Loucy (cell line): ENCODE data around the gene NEDD4L.

ENCODE experiments used
- H2AFZ ChIP-seq: fragments of 200-600 bp; sonication (generic); 2 replicates; pipeline ENCODE4 v1.6.0; 2016; ENCODE audit warnings: antibody characterized with exemption, mild to moderate bottlenecking, low read length, moderate library complexity
- H3F3A ChIP-seq: fragments of 200-600 bp; 2 replicates; pipeline ENCODE4 v1.6.0; 2016; ENCODE audit warnings: antibody characterized with exemption, low read depth, mild to moderate bottlenecking
- H3K27me3 ChIP-seq: fragments of 200-600 bp; sonication (generic); 2 replicates; pipeline ENCODE4 v1.6.1; 2014; ENCODE audit warnings: low read length, mild to moderate bottlenecking; ENCODE audit not compliant: insufficient read depth, poor library complexity, severe bottlenecking
- H3K36me3 ChIP-seq: fragments of 200-600 bp; sonication (generic); 2 replicates; pipeline ENCODE4 v1.6.1; 2016; ENCODE audit warnings: low read length; ENCODE audit not compliant: insufficient read depth
- H3K4me1 ChIP-seq: fragments of 200-600 bp; sonication (generic); 2 replicates; pipeline ENCODE4 v1.5.1; 2014; ENCODE audit warnings: low read length, mild to moderate bottlenecking; ENCODE audit not compliant: insufficient read depth, poor library complexity, severe bottlenecking
- H3K4me2 ChIP-seq: fragments of 200-600 bp; sonication (generic); 2 replicates; pipeline ENCODE4 v1.6.0; 2014; ENCODE audit warnings: antibody characterized with exemption, low read length, low read depth, mild to moderate bottlenecking; ENCODE audit not compliant: poor library complexity, severe bottlenecking
- H3K4me3 ChIP-seq: fragments of 200-600 bp; sonication (generic); 2 replicates; pipeline ENCODE4 v1.5.1; 2014; ENCODE audit warnings: low read length, mild to moderate bottlenecking, mixed read lengths; ENCODE audit not compliant: poor library complexity, severe bottlenecking
- H3K79me2 ChIP-seq: fragments of 200-600 bp; sonication (generic); 2 replicates; pipeline ENCODE4 v1.6.1; 2014; ENCODE audit warnings: low read length; ENCODE audit not compliant: insufficient read depth
- H3K9ac ChIP-seq: fragments of 200-600 bp; sonication (generic); 2 replicates; pipeline ENCODE4 v1.6.0; 2014; ENCODE audit warnings: mild to moderate bottlenecking, low read depth, low read length, moderate library complexity; ENCODE audit not compliant: poor library complexity, severe bottlenecking
- H3K9me2 ChIP-seq: fragments of 200-600 bp; sonication (generic); replicated peaks from 2 replicates; pipeline ENCODE4 v1.6.1; 2016; ENCODE audit warnings: low read depth, low read length, mixed read lengths
- H3K9me3 ChIP-seq: fragments of 200-600 bp; sonication (generic); 2 replicates; pipeline ENCODE4 v1.6.1; 2014; ENCODE audit warnings: mild to moderate bottlenecking, antibody characterized with exemption, low read length, low read depth; ENCODE audit not compliant: insufficient read depth
- H4K20me1 ChIP-seq: fragments of 200-600 bp; sonication (generic); 2 replicates; pipeline ENCODE4 v1.6.0; 2014; ENCODE audit warnings: antibody characterized with exemption, low read length, mild to moderate bottlenecking; ENCODE audit not compliant: insufficient read depth, poor library complexity, severe bottlenecking
- EZH2phosphoT487 ChIP-seq: fragments of 200-600 bp; IDR thresholded peaks from 2 replicates; pipeline ENCODE4 v1.6.1; 2018; ENCODE audit warnings: antibody characterized with exemption, mild to moderate bottlenecking, moderate library complexity, borderline replicate concordance
- TF ChIP-seq, protein P1 (sequence below): fragments of 200-600 bp; sonication (generic); conservative IDR thresholded peaks from 2 replicates; pipeline ENCODE4 v1.5.1; 2014; ENCODE audit warnings: mild to moderate bottlenecking, antibody characterized with exemption, low read length

NEDD4L gene

DNA sequence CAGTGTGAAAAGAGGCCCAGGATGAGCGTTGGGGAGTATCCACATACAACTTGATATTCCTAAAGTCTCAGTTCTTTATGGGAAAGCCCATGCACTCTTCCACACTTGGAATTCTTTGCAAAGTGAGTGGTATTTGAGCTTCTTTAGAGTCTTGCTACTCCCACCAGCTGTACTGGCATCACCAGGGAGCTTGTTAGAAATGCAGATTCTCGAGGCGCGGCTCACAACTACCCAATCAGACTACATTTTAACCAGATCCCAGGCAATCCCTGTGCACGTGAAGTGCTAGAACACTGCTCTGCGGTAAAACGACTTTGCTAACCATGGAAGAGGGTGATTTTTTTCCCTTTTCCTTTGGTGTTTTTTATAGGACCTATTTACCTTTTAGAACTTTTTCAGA, 184.7 kb downstream of the NEDD4L start:
- H4K20me1 ChIP-seq, result no peaks in the 10 kb centered on the region
- H3K4me2 ChIP-seq, result no peak overlapping the region
- no peaks in the 10 kb centered on the region for H3K36me3 ChIP-seq
- TF ChIP-seq, protein P1, sequence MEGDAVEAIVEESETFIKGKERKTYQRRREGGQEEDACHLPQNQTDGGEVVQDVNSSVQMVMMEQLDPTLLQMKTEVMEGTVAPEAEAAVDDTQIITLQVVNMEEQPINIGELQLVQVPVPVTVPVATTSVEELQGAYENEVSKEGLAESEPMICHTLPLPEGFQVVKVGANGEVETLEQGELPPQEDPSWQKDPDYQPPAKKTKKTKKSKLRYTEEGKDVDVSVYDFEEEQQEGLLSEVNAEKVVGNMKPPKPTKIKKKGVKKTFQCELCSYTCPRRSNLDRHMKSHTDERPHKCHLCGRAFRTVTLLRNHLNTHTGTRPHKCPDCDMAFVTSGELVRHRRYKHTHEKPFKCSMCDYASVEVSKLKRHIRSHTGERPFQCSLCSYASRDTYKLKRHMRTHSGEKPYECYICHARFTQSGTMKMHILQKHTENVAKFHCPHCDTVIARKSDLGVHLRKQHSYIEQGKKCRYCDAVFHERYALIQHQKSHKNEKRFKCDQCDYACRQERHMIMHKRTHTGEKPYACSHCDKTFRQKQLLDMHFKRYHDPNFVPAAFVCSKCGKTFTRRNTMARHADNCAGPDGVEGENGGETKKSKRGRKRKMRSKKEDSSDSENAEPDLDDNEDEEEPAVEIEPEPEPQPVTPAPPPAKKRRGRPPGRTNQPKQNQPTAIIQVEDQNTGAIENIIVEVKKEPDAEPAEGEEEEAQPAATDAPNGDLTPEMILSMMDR, result no peak
- TF ChIP-seq EZH2phosphoT487, result no peak
- no peaks in the 10 kb centered on the region for H3F3A ChIP-seq
- no peaks in the 10 kb centered on the region for H3K9me2 ChIP-seq
- H3K4me3 ChIP-seq, result no peak overlapping the region
- H3K9me3 ChIP-seq, result no peaks in the 10 kb centered on the region
- H3K27me3 ChIP-seq, result no peaks in the 10 kb centered on the region
- H3K9ac ChIP-seq, result no peak overlapping the region
- no peak overlapping the region for H2AFZ ChIP-seq
- H3K79me2 ChIP-seq, result no peaks in the 10 kb centered on the region
- peaks cover 4% of the 10 kb centered on the region for H3K4me1 ChIP-seq

GRCh38 chr18:58229162-58229561, 185.1 kb downstream of the NEDD4L start:
- Histone ChIP-seq H4K20me1 (no peaks in the 10 kb centered on the region), H3K9me2 (no peaks in the 10 kb centered on the region), H3K9ac (no peak overlapping the region), H3K4me1 (peaks cover 4% of the 10 kb centered on the region), H2AFZ (no peak overlapping the region), H3K9me3 (no peaks in the 10 kb centered on the region), H3K27me3 (no peaks in the 10 kb centered on the region), H3F3A (no peaks in the 10 kb centered on the region), H3K4me3 (no peak overlapping the region), H3K4me2 (no peak overlapping the region), H3K36me3 (no peaks in the 10 kb centered on the region), H3K79me2 (no peaks in the 10 kb centered on the region)
- no peak for TF ChIP-seq EZH2phosphoT487
- TF ChIP-seq, protein P1, result no peak

DNA sequence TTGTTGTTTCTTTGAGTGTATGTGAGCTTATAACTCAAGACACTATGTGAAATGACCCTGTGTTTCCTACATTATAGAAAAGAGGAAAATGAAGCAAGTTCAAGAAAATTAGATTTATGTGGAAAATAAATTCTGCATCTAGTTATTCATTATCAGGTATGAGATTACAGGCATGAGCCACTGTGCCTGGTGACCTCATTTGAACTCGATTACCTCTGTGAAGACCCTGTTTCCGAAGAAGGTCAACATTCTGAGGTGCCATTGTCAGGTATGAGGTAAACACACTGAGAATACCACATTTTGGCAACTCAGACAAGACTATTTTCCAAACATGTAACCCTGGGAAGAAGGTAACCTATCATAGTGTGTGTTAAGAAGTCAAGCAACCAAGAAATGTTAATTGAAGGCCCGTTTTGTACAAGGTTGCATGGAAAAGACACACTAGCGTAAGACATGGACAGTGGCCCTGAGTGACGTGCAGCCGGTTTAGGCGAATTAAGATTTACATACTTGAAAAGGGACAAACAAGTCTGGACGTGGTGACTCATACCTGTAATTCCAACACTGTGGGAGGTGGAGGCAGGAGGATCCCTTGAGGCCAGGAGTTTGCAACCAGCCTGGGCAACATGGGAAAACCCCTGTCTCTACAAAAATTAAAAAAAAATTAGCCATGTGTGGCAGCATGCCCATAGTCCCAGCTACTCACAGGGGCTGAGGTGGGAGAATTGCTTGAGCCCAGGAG, 186.6 kb downstream of the NEDD4L start:
- no peak overlapping the region for H3K4me3 ChIP-seq
- TF ChIP-seq, protein P1, result no peak
- no peak for TF ChIP-seq EZH2phosphoT487
- no peaks in the 10 kb centered on the region for H3K9me3 ChIP-seq
- H3F3A ChIP-seq, result no peaks in the 10 kb centered on the region
- H2AFZ ChIP-seq, result no peak overlapping the region
- H3K9ac ChIP-seq, result no peak overlapping the region
- no peak overlapping the region for H3K4me2 ChIP-seq
- no peaks in the 10 kb centered on the region for H3K4me1 ChIP-seq
- no peaks in the 10 kb centered on the region for H3K27me3 ChIP-seq
- no peaks in the 10 kb centered on the region for H3K9me2 ChIP-seq
- H3K36me3 ChIP-seq, result no peaks in the 10 kb centered on the region
- H3K79me2 ChIP-seq, result no peaks in the 10 kb centered on the region
- no peaks in the 10 kb centered on the region for H4K20me1 ChIP-seq
